ENCODE data around the gene TRIP13.
"Not testable (repeated sequence)": the region's sequence is repeated elsewhere in the genome, so short reads cannot be mapped to it uniquely, and the experiment has no call there.

GRCh38 chr5:845031-845675 is 47.5 kb upstream of the TRIP13 start:
- not testable (repeated sequence) for TF ChIP-seq EZH2 (IDR thresholded peaks at IDR 0.05; ENCODE audit: insufficient read depth, poor library complexity, severe bottlenecking); EZH2phosphoT487 (IDR thresholded peaks at IDR 0.05; ENCODE audit: insufficient read depth, low read depth)
